NCI-H446 treated with DMSO at 0.1 percent for 48 hours (cell line): Measurements from ENCODE around the gene TRIP10.
"Not testable (repeated sequence)": the region's sequence is repeated elsewhere in the genome, so short reads cannot be mapped to it uniquely, and the experiment has no call there.

Source experiments
- DNase-seq: peaks from one replicate; lab custom pipeline; 2025; lab: John Stamatoyannopoulos, UW

TRIP10 gene, protein sequence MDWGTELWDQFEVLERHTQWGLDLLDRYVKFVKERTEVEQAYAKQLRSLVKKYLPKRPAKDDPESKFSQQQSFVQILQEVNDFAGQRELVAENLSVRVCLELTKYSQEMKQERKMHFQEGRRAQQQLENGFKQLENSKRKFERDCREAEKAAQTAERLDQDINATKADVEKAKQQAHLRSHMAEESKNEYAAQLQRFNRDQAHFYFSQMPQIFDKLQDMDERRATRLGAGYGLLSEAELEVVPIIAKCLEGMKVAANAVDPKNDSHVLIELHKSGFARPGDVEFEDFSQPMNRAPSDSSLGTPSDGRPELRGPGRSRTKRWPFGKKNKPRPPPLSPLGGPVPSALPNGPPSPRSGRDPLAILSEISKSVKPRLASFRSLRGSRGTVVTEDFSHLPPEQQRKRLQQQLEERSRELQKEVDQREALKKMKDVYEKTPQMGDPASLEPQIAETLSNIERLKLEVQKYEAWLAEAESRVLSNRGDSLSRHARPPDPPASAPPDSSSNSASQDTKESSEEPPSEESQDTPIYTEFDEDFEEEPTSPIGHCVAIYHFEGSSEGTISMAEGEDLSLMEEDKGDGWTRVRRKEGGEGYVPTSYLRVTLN

DNA sequence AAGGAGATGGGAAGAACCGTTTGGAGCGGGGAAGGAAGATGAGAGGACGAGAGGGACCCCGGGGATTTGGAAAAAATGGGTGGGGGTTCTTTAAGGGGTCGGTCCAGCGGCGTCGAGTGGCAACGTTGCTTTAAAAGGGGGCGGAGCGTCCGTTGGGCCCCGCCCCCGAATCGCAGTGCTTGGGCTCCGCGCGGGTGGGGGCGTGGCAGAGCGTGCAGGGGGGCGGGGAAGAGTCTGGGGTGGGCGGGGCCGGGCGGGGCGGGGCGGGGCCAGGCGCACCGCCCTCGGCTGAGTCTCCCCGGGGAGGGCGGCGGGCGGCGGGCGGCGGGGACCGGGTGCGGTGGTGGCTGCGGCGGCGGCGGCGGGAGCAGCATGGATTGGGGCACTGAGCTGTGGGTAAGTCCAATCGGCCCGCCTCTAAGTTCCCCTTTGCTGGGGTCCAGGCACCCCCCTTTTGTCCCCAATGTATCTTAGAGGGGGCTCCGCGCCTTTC is at the start of gene TRIP10:
Gene TRIP10 (plus strand): TSS at position 291 of the 493 bp plus-strand sequence. CDS start 82 bp downstream, at position 373.
- peak; percentile 49 for DNase-seq

GRCh38 chr19:6690160-6690885 is 49.2 kb upstream of the TRIP10 start:
- DNase-seq: no peak

- no peak for DNase-seq
These were observed 48.1 kb upstream of the TRIP10 start for GRCh38 chr19:6691342-6691741.

DNA sequence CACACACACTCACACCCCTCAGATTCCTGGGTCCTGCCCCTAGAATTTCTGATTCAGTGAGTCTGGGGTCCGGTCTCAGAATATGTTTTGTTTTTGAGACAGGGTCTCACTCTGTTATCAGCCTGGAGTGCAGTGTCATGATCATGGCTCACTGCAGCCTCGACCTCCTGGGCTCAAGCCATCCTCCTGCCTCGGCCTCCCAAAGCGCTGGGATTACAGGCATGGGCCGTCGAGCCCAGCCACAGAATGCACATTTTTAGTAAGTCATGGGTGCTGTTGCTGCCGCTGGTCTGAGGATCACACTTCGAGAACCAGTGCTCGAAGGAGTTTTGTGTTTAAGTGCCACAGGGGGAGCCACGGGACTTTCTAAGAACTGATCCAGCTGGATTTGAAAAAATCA is 47.5 kb upstream of the TRIP10 start:
- no peak for DNase-seq

GRCh38 chr19:6693056-6693471 is 46.4 kb upstream of the TRIP10 start:
- DNase-seq: no peak

DNA sequence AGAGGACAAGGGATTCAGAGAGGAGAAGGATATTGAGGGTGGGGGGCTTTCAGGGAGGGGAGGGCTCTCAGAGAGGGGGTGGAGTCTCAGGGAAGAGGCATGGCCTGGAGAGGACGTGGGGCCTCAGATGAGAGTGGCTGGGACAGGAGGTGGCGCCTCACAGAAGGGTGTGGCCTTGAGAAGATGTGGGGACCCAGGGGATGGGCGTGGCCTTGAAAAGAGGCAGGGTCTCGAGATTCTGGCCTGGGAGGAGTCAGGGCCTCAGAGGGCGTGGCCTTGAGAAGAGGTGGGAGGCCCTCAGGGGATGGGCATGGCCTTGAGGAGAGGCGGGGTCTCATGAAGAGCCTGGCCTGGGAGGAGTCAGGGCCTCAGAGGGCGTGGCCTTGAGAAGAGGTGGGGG is 45.8 kb upstream of the TRIP10 start:
- DNase-seq: no peak

DNA sequence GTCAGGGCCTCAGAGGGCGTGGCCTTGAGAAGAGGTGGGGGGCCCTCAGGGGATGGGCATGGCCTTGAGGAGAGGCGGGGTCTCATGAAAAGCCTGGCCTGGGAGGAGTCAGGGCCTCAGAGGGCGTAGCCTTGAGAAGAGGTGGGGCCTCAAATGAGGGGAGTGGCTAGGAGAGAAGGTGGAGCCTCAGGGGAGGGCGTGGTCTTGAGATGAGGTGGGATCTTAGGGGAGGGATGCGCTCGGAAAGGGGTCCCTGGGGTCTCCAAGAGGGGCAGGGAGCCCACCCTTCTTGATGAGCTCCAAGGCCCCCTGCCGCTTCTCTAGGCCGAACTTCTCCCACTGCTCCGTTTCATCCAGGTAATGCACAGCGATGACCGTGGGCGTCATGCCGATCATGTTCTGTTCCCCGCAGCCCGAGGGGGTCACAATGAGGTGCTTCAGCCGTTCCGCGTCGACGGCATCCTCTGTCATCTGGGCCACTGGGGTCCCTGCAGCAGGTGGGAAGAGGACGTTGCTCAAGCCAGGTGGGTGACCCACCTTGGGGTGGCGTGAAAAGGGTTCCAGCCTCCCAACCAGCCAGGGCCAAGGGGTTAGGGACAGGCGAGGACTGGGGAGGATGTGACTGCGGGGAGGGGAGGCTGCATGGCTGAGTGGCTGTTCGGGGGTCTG is 45.2 kb upstream of the TRIP10 start:
- DNase-seq: no peak

GRCh38 chr19:6696239-6696820 is 43.1 kb upstream of the TRIP10 start:
- DNase-seq: no peak

DNA sequence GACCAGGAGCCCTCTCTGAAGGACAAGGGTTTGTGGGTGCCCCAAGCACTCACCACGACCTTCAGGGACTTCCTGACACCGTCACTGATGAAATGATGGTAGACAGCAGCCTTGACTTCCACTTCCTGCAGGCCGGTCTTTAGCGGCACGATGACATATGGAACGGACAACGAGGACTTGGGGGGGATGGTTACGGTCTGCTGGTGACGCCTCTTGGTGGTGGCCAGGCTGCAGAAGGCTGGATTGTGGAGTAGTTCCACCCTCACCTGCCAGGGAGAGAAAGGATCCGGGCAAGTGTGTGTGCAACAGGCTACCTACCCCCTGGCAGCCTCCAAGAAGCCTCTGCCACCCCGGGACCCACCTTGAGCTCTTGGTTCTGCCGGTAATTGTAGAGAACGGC is 42.2 kb upstream of the TRIP10 start:
- DNase-seq: no peak

GRCh38 chr19:6699935-6700334 is 39.5 kb upstream of the TRIP10 start:
- no peak for DNase-seq

DNA sequence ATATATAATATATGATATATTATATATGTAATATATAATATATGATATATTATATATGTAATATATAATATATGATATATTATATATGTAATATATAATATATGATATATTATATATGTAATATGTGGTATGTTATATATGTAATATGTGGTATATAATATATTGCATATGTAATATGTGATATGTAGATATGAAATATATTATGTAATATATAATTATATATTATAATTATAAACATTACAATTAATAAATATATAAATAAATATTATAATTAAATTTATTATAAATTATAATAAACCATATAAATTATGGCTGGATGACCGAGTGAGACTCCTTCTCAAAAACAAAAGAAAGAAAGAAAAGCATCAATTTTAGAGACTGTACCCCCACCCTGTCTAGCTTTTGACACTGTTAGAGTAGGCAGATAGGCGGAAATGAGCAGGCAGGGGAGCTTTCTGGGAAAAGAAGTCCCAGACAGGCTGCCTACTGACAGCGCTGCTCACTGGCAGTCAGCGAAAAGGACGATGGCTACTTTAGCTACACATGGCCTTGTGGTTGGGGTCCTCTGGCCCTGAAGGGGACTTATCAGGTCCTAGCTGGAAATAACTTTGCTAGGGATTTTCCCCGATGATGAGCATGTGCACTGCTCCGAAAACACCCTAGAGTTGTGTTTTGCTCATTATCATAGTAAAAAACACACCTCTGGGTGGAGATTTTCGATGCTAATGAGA is 38.7 kb upstream of the TRIP10 start:
- no peak for DNase-seq

DNA sequence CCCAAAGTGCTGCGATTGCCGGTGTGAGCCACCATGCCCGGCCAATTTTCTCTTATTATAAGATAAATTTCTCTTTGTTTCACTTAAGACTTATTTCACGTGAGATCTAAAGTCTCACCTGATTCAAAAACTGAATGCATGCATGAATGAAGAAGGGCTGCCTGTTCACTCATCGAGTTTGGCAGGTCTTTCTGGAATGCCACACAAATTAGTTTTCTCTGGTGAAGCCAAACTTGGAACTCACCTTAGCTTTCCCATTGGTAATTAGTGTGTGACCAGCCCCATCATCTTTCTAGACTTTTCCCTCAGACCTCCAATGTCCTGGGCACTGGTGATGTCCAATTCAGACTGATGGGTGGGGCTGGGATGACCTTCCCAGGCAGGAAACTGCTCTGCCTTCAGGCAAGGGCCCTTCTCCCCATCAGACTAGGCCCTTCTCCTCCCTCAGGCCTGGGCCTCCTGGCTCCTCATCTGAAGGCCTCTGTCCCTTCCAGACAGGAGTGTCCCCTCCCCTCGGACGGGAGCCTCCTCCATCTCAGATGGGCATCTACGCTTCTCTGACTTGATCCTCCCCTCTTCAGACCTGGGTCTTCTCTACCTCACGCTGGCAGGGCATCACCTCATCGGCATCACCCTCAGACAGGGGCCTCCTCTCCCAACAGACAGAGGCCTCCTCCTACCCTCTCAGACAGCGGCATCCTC is 33.4 kb upstream of the TRIP10 start:
- no peak for DNase-seq

- no peak for DNase-seq
These were observed 32.9 kb upstream of the TRIP10 start for GRCh38 chr19:6706633-6706958.

DNA sequence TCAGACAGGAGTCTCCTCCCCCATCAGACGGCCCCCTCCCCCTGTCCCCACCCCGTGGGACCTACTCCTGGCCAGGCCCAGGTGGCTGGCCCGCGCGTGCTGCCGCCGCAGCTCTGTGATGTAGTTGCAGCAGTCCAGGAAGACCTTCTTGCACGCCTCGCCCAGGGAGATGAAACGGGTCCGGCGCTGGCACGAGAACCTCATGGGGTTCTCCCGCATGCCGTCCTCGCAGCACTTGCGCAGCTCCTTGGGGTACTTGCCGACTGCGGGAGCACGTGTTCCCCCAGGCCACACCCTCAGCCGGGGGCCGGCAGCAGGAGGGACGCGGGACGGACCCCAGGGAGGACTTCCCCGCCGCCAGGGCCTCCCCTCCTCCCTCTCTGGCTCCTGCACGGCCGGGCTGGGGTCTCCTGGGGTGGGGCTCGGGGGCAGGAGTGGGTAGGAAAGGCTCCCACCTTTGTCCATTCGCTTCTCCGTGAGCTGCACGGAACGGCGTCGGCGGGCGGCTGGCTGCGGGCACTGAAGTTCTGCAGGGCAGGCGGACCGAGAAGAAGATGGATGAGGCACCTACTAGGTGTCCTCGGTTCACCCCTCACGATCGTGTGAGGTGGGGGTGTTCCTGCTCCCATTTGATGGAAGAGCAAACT is 32.3 kb upstream of the TRIP10 start:
- DNase-seq: no peak

DNA sequence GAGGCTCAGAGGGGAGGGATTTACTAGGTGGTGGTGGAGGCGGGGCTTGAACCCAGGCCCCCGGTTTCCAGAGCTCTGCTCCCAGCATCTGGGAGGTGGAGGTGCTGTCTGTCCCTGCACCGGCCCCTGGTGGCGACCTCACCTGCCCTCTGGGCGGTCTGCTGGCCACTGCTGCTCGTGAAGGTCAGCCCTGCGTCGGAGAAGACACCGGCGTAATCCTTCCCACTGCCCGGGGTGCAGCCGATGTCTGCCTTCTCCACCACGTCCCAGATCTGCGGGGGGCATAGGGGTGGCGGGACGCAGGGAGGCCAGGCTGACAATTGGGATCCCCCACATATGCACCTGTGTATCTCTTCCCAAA is 31.8 kb upstream of the TRIP10 start:
- no peak for DNase-seq

DNA sequence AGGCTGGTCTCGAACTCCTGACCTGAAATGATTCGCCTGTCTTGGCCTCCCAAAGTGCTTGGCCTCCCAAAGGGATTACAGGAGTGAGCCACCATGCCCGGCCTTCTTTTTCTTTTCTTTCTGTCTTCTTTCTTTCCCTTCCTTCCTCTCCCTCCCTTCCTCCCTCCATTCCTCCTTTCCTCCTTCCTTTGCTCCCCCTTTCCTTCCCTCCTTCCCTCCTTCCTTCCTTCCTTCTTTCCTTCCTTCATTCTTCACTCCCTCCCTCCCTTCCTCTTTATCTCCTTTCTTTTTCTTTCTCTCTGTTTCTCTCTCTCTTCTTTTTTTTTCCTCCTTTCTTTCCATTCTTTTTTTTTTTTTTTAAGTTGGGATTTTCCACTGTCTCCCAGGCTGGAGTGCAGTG is 31.1 kb upstream of the TRIP10 start:
- DNase-seq: no peak

GRCh38 chr19:6708913-6709312 is 30.6 kb upstream of the TRIP10 start:
- DNase-seq: not testable (repeated sequence)

DNA sequence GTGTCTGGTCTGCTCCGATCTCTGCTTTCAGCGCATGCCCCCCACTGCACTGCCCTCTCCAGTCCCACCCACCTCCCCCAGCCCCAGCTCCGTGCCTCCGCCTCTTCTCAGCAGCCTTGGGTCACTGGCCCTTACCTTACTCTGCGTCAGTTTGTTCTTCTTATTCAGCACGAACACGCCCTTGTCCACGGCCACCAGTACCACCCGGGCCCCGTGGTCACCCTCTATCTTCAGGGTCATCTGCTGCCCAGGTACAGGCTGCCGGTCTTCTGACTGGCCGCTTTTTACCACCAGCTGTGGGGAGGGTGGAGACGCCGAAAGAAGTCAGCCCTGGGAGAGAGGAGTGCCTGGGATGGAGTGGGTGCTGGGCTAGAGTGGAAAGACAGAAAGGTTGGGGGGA is 29.9 kb upstream of the TRIP10 start:
- DNase-seq: no peak

- no peak for DNase-seq
These were observed 29.0 kb upstream of the TRIP10 start for GRCh38 chr19:6710273-6711077.

DNA sequence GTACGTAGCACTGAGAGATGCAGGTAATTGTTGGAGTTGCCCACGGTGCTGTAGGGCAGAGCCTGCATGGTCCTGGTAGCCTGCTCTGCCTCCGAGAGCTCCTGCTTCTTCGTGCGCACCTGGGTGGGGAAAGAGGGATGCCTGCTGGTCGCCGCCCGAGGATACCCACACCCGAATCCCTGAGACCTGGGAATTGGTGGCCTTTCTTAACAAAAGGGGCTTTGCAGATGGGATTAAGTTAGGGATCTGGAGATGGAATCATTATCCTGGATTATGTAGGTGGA is 28.5 kb upstream of the TRIP10 start:
- DNase-seq: no peak
